ENCODE results near the gene KRT8. TPM values are rescaled to one million over a fixed set of nuclear protein-coding genes. Genes with fewer than 3 reads are reported as not detected.

KRT8 gene
- total and polyA plus RNA-seq, 10 of the 15 experiments (the other 5 are each of a cell fraction or from before 2014, with no cell fraction given), result 0.11 to 5.6 (median 0.37) TPM; not detected in 1

DNA sequence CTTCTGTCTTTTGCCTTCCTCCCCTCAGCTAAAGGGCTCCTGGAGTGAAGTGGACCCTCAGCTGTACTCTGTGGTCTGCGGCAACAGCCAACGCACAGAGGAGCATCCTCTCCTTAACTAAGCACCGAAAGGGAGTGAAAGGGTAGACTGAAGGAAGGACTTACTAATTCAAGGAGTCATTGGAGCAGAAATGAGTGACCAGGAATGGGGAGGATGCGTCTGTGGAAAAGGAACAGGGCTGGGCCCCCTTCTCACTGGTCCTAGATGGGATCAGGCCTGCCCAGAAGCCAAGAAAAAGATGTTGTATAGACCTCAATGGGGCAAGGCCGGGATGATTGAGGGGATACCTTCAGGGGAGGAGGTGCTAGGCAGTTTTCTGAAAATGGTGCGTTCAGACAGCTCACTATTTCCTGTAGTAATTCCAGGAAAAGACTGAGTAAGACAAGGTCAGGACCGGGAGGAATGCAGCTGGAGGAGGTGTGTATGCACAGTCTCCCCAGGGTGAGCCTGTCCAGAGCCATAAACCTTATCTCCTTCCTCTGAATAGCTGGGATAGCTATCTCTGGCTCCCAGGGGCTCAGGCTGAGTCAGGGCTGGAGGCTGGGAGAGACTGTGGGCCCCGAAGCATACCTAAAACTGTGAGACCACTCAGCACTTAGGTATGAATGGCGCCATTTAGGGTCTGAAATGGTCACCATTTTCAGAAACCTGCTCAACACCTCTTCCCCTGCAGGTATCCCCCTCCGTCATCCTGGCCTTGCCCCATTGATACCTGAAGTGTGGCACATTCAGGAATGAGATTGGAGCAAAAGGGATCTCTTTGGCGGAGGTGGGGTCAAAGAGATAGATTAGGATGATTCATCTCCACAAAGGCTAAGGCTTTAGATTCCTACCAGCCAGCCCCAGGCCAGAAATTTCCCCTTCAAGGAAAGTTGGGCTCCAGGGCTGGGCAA lies 20.2 kb upstream of the KRT8 start (continued):
- TF ChIP-seq, protein P1, sequence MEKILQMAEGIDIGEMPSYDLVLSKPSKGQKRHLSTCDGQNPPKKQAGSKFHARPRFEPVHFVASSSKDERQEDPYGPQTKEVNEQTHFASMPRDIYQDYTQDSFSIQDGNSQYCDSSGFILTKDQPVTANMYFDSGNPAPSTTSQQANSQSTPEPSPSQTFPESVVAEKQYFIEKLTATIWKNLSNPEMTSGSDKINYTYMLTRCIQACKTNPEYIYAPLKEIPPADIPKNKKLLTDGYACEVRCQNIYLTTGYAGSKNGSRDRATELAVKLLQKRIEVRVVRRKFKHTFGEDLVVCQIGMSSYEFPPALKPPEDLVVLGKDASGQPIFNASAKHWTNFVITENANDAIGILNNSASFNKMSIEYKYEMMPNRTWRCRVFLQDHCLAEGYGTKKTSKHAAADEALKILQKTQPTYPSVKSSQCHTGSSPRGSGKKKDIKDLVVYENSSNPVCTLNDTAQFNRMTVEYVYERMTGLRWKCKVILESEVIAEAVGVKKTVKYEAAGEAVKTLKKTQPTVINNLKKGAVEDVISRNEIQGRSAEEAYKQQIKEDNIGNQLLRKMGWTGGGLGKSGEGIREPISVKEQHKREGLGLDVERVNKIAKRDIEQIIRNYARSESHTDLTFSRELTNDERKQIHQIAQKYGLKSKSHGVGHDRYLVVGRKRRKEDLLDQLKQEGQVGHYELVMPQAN (conservative IDR thresholded peaks at IDR 0.05), result no peak
- TF ChIP-seq NRF1 (conservative IDR thresholded peaks at IDR 0.05; ENCODE audit: low read depth, low read length) (no peak), REST (IDR thresholded peaks at IDR 0.05; ENCODE audit: low read depth, low read length) (no peak)

All from GM12878 (cell line).